RCC 7860 (cell line): ENCODE measurements around the gene NIP7.
"Not testable (repeated sequence)": the region's sequence is repeated elsewhere in the genome, so short reads cannot be mapped to it uniquely, and the experiment has no call there.

Experiments
- DNase-seq: peaks from one replicate; pipeline ENCODE4 v3.0.0-alpha.2; 2015; ENCODE audit warnings: low spot score
- FAIRE-seq: peaks from 2 replicates; lab custom pipeline; 2012; peaks lifted over from hg19 to GRCh38; lab: Jason Lieb, UNC

The NIP7 gene

DNA sequence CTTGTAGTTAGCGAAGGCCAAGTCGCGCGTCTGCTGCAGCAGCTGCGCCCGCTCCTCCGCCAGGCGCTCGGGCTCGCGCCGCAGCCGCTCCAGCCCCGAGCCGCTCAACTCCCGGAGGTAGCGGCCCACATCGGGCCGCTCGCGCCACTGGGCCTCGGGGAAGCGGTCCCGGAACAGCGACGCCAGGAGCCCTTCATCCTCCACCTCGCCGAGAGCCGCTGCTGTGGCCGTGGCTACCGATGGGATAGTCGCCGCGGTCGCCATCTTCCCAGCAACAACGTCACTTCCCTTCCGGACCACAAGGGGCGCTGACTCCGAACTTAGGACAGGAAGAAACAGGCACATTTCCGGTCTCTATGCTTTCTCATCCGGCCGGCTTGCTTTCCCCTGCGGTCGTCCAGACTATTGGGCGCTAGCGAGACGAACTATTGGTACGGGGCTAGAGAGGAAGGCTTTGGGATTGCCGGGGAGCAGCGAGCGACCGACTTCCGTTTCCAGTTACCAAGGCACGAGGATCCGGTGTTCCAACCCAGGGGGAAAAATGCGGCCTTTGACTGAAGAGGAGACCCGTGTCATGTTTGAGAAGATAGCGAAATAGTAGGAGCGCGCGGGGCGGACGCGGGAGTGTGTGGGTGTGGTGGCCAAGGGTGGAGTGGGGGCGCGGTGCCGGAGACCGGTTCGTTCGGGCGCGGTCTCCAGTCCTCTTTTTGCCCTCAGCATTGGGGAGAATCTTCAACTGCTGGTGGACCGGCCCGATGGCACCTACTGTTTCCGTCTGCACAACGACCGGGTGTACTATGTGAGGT is at the start of gene NIP7, which contains the start of gene COG8:
NIP7 (plus strand) TSS at position 484 of the 806 bp plus-strand sequence; CDS start at position 542, 58 bp downstream.
COG8 (minus strand) TSS at position 276 of the 806 bp plus-strand sequence; CDS start at position 264, 12 bp downstream.
- peak; percentile 86 for FAIRE-seq
- DNase-seq, result peak; percentile 96

- not testable (repeated sequence) for FAIRE-seq, DNase-seq
Measured at GRCh38 chr16:69291657-69292056, 47.9 kb upstream of the NIP7 start.

DNA sequence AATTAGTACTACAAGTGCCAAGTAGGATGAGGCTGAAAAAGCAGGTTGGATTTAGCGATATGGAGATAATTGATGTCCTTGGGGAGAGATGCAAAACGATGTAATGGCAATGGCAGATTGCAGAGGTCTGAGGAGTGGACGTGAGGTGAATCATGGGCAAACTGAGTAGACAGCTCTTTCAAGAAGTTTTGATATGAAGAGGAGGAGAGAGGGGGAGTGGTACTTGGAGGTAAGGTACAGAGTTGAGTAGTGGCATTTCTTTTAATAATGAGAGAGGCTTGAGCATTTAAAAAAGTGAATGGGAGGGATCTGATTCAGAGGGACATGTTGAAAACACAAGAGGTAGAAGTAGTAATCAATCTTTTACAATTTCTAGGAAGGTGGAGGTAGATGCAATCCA is 46.2 kb upstream of the NIP7 start:
- no peak for FAIRE-seq
- no peak for DNase-seq

DNA sequence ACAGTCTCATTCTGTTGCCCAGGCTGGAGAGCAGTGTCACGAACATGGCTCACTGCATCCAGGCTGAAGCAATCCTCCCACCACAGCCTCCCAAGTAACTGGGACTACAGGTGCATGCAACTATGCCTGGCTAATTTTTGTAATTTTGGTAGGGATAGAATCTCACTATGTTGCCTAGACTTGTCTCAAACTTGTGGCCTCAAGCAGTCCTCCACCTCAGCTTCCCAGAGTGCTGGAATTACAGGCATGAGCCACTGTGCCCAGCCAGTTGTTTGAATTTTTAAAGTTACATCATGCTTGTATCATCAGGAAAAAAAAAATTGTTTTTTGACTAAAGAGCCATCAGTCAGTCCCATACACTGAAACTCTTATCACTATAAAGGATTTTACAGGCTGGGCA is 45.5 kb upstream of the NIP7 start:
- FAIRE-seq, result no peak

DNA sequence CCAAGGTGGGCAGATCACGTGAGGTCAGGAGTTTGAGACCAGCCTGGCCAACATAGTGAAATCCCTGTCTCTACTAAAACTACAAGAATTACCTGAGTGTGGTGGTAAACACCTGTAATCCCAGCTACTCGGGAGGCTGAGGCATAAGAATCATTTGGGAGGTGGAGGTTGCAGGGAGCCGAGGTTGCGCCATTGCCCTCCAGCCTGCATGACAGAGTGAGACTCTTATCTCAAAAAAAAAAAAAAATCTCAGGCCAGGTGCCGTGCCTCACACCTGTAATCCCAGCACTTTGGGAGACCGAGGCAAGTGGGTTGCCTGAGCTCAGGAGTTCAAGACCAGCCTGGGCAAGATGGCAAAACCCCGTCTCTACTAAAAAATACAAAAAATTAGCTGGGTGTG is 42.8 kb upstream of the NIP7 start:
- FAIRE-seq, DNase-seq: not testable (repeated sequence)

More for the DNA sequence above, 45.5 kb upstream of the NIP7 start:
- no peak for DNase-seq

- DNase-seq (no peak), FAIRE-seq (no peak)
Measured at GRCh38 chr16:69298261-69298660, 41.3 kb upstream of the NIP7 start.

GRCh38 chr16:69301187-69301586 is 38.4 kb upstream of the NIP7 start:
- no peak for FAIRE-seq

DNA sequence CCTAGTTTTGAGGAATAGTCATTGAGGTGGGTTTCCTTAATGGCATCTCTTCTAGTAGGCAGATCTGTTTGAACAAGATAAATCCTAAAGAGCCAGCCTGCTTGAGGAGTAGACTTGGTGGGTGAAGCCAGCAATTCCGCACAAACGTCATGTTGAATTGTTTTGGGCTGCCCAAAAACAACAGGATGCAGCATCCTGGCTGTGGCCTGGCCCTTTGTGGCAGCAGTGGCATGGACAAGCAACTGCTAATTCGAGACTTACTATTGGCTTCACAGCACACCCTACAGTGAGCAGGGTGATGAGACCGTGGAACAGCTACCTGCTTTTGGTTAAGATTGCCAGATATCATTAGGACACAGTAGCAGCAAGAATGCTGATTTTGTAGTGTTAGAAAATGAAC is 37.7 kb upstream of the NIP7 start:
- DNase-seq (no peak), FAIRE-seq (no peak)

More at GRCh38 chr16:69301187-69301586, 38.4 kb upstream of the NIP7 start:
- no peak for DNase-seq

- FAIRE-seq, result no peak
- DNase-seq, result no peak
Measured at GRCh38 chr16:69302301-69302700, 37.3 kb upstream of the NIP7 start.

GRCh38 chr16:69306031-69306430 is 33.5 kb upstream of the NIP7 start:
- DNase-seq, result no peak
- no peak for FAIRE-seq

DNA sequence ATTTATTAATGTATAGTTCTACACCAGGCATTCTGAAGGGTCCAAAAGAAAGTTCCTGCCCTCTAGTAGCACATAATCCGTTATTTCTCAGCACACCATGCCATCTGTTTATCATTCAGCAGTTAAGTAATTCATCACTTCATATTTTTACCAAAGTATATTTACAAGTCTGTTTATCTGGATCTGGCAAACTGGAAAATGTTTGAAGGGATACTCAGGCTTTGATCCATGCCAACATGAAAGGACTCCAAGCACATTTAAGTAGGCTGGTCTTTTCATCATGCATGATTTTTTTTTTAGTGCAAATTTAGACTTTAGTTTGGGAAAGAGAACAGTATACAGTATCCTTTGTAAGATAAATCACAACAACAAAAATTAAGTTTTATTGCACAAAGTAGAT is 32.5 kb upstream of the NIP7 start:
- FAIRE-seq (no peak), DNase-seq (no peak)

GRCh38 chr16:69307856-69308255 is 31.7 kb upstream of the NIP7 start:
- FAIRE-seq (no peak), DNase-seq (no peak)

DNA sequence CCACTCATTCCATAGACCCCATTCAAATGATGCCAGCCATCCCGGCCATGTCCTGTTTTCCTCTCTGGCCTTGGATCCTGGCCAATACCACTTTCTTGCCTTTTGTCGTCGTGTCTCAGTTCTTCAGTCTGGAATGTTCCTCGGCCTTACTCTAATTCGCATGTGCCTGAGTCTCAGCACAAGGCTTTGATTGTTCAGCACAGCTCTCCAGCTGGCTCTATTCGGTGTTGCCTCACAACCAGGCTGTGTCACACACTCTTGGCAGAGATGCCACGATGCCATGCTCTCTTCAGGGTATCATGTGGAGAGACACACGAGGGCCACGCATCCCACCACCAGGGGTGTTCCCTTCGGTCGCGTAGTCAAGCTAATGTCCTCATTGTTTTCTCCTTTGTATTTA is 30.3 kb upstream of the NIP7 start:
- FAIRE-seq, result no peak
- DNase-seq, result no peak

- DNase-seq, result peak; percentile 90
- FAIRE-seq, result no peak
Measured at GRCh38 chr16:69310653-69311532, 28.7 kb upstream of the NIP7 start, which contains the start of gene VPS4A. TSS of gene VPS4A (plus strand) at chr16:69311350. CDS start at chr16:69311512, 162 bp downstream.

DNA sequence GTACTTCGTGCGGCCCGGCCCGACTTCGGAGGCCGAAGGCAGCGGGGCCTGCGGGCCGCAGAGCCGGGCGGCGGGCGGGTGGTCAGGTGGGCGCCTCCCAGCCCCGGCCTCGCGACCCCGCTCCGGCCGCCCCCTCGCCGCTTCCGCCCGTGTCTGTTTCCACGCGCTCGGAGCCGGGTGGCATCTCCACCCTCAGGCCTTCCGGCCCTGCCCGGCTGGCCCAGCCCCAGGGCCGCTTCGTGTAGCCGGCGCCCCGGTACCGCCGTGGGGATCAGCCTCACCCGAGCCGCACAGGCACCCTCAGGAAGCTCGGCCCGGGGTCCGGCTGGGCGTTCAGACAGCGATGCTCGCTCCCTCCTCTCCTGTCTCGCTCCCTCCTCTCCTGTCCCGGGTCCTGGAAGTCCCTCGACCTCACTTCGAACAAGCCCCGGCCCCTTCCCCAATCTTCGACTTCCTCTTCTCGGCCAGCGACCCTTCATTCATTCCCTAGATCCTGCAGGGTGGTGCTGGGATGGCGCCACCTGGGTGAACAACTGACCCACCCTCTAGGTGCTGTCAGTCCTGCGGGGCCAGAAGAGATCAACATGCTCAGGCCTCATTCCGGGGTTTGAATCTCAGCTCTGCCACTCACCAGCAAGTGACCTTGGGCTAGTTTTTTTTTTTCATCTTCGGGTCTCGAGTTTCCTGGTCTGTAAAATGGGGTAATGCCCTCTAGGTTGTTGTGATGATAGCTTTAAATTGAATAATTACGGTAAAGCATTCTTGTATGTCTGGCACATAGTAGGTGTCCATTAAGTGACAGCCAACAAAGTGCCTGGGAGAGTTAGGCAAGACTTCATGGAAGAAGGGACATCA is 27.8 kb upstream of the NIP7 start:
- FAIRE-seq (no peak), DNase-seq (peak; percentile 12)

DNA sequence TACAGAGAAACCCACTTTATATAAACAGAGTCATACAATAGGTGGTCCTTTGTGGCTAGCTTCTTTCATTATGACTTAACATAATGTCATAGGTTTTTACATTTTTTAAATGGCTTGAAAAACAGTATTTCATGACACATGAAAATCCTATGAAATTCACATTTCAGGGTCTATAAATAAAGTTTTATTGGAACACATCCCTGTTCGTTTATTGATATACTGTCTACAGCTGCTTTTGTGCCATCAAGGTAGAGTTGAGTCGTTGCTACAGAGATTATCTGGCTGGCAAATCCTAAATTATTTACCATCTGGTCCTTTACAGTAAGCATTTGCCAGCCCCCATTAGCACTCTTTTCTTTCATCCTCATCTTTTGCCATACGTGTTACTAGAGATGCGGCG is 26.1 kb upstream of the NIP7 start:
- FAIRE-seq (no peak), DNase-seq (no peak)

GRCh38 chr16:69314534-69314933 is 25.0 kb upstream of the NIP7 start:
- DNase-seq (no peak), FAIRE-seq (no peak)

DNA sequence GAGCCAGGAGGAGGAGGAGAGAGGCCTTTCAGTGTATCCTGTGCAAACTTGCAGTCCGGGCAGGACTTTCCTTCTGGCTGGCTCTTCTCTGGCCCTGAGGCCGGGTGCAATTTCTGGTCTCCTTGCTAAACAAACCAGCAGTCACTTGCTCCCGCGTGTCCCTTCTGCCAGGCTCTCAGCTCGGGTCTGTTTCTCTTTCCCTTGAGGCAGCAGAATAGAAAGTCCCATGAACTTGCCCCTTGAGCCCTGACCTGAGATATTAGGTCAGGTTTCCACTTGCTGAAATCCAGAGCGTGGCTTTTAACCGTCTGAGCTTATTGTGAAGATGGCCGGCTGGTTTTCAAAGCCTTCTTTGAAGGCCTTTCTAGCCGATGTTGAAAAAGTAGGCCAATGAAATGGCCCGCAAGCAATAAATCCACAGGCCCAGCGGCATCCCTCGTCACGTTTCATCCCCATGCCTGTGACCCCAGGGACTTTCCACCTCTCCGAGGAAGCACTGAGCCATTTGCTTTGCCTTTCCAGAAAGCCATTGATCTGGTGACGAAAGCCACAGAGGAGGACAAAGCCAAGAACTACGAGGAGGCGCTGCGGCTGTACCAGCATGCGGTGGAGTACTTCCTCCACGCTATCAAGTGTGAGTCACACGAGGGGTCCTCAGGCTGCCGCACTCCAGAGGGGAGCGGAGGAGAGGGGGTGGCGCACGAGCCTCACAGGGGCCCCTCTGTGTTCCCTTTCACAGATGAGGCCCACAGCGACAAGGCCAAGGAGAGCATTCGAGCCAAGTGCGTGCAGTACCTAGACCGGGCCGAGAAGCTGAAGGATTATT is 23.9 kb upstream of the NIP7 start:
- no peak for DNase-seq
- FAIRE-seq, result no peak

DNA sequence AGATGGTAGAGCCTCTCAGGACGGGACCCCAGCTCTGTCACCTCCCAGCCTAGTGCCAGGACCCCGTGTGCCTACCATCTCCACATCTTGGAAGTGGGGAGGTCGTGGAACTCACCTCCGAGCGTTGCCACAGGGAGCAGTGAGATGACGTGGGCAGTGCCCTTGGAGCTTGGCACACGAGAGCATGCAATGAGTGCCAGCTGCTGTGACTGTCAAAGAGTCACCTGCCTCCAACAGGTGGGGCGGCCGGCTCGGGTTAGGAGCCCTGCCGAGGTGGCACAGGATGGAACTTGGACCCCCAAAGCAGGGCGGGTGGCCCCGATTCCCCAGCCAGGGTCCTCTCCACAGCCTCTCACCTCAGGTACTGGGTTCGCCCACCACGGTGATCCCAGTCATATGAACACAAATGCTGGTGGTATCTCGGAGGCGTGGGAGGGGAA is 23.0 kb upstream of the NIP7 start:
- FAIRE-seq (no peak), DNase-seq (no peak)
